ENCODE measurements around the gene POLR2B. TPM values are rescaled to one million over a fixed set of nuclear protein-coding genes. Genes with fewer than 3 reads are reported as not detected.

The POLR2B gene
- total and polyA plus RNA-seq, 2 of the 4 experiments (the other 2 are of a cell fraction) = 74.0 to 106 TPM

GRCh38 chr4:57064120-57064519, 85.4 kb downstream of the POLR2B start:
- H2BK20ac ChIP-seq (ENCODE audit: low read depth, low read length) = peak overlapping the region; percentile 57; the same call in 1 of the 2 replicates
- peak overlapping the region; percentile 45; the same call in 1 of the 3 replicates for H2BK15ac ChIP-seq (ENCODE audit: low read depth, low read length)
- H3K18ac ChIP-seq (ENCODE audit: low read depth, low read length) = peak overlapping the region; percentile 43; the same call in 1 of the 2 replicates
- H3K27ac ChIP-seq (ENCODE audit: insufficient read depth, low read length) = peak overlapping the region; percentile 79
- in situ Hi-C loops (cut with MboI; ENCODE audit: low sequenced_read_pairs) (no loop called here), intact Hi-C loops (cut with micrococcal nuclease) (no loop called here), dilution Hi-C loops (cut with HindIII; ENCODE audit: low sequenced_read_pairs, unreplicated experiment) (no loop called here)
- H3K79me1 ChIP-seq (ENCODE audit: low read depth in 1 of 2, low read length in 2 of 2) = peaks cover 3 to 71% of the 10 kb centered on the region in 2 experiments
- H3K4me3 ChIP-seq (ENCODE audit: insufficient read depth, low read depth, low read length) = no peak overlapping the region
- H4K91ac ChIP-seq (ENCODE audit: insufficient read depth, low read depth, low read length) = peak overlapping the region; percentile 83
- peak overlapping the region; percentile 77 for H2BK120ac ChIP-seq (ENCODE audit: low read depth, low read length)
- peak overlapping the region; percentile 35; the same call in 1 of the 2 replicates for H3K9ac ChIP-seq (ENCODE audit: low read depth, low read length)
- peak overlapping the region; percentile 70; the same call in 1 of the 2 replicates for H2AK5ac ChIP-seq (ENCODE audit: low read depth, low read length)
- no peak overlapping the region for H2AFZ ChIP-seq (replicated peaks; ENCODE audit: low read length, poor library complexity)
- H3K4ac ChIP-seq (ENCODE audit: low read depth, low read length) = peak overlapping the region; percentile 84
- no peak overlapping the region for H2AK9ac ChIP-seq (replicated peaks; ENCODE audit: low read depth, low read length, poor library complexity)
- H3K9me3 ChIP-seq (ENCODE audit: control insufficient read depth, insufficient read depth, low read length) = no peaks in the 10 kb centered on the region
- H3K27me3 ChIP-seq (ENCODE audit: control insufficient read depth, insufficient read depth, low read length) = no peaks in the 10 kb centered on the region
- no peak for TF ChIP-seq MAFK (IDR thresholded peaks at IDR 0.05; ENCODE audit: low read depth, low read length)
- TF ChIP-seq CTCF (conservative IDR thresholded peaks at IDR 0.05; ENCODE audit: low read depth, low read length) = no peak
- no peak for TF ChIP-seq NFE2L2 (IDR thresholded peaks at IDR 0.05; ENCODE audit: low read depth, low read length)
- no peak for TF ChIP-seq ELK1 (IDR thresholded peaks at IDR 0.05; ENCODE audit: borderline replicate concordance, low read depth, low read length)
- no peak for TF ChIP-seq RFX5 (IDR thresholded peaks at IDR 0.05; ENCODE audit: low read depth, low read length)
- no peak for TF ChIP-seq CEBPB (IDR thresholded peaks at IDR 0.05; ENCODE audit: low read depth, low read length)
- no peak for TF ChIP-seq CHD1 (IDR thresholded peaks at IDR 0.05; ENCODE audit: low read depth, low read length)
- TF ChIP-seq MXI1 (IDR thresholded peaks at IDR 0.05; ENCODE audit: borderline replicate concordance, low read depth, low read length) = no peak
- TF ChIP-seq USF2 (IDR thresholded peaks at IDR 0.05; ENCODE audit: low read depth, low read length) = no peak
- TF ChIP-seq BHLHE40 (IDR thresholded peaks at IDR 0.05; ENCODE audit: low read depth, low read length) = no peak
- no peak for TF ChIP-seq MAZ (IDR thresholded peaks at IDR 0.05; ENCODE audit: borderline replicate concordance, low read depth, low read length)
- no peak for TF ChIP-seq SMC3 (IDR thresholded peaks at IDR 0.05; ENCODE audit: low read depth, low read length)
- no peak for TF ChIP-seq FOS (IDR thresholded peaks at IDR 0.05; ENCODE audit: low read depth, low read length)
- TF ChIP-seq RCOR1 (IDR thresholded peaks at IDR 0.05; ENCODE audit: insufficient replicate concordance, low read length) = no peak
- TF ChIP-seq RAD21 (IDR thresholded peaks at IDR 0.05; ENCODE audit: low read length) = no peak
- TF ChIP-seq POLR2A (IDR thresholded peaks at IDR 0.05; ENCODE audit: low read depth, low read length) = no peak; the same call in 1 of the 2 replicates
- peaks cover 29% of the 10 kb centered on the region for H3K4me1 ChIP-seq (ENCODE audit: control insufficient read depth, insufficient read depth, low read length)
- peaks cover 20% of the 10 kb centered on the region for H3K9me1 ChIP-seq (ENCODE audit: insufficient read depth, low read length)
- no TSS peak for BruUV-seq (replicated peaks)
- H4K8ac ChIP-seq (ENCODE audit: low read depth in 2 of 2, low read length in 2 of 2) = peak overlapping the region; percentile 26 to 62; a peak in 2 of 4 replicates
- no peaks in the 10 kb centered on the region for H3K36me3 ChIP-seq (ENCODE audit: control insufficient read depth, insufficient read depth, low read length)
- WGBS, 2 experiments (ENCODE audit: extremely low coverage in 2 of 2, insufficient read length in 1 of 2) = no CpG with 5 or more reads among the region's 2 CpGs
- peak overlapping the region; percentile 81 for H2BK5ac ChIP-seq (ENCODE audit: low read depth, low read length, poor library complexity, severe bottlenecking)
- peak overlapping the region; percentile 79 for H3K14ac ChIP-seq (replicated peaks; ENCODE audit: low read depth, low read length)
- H3K4me2 ChIP-seq (ENCODE audit: low read depth, low read length) = no peak overlapping the region
- DNase-seq = no peak
- ATAC-seq (ENCODE audit: low read depth) = no peak
- 0 out of 2 replicates have a peak overlapping the region, but pooled peaks have one; percentile 22 for H3K56ac ChIP-seq (ENCODE audit: extremely low read depth, insufficient read depth, low read length)
- ChIA-PET CTCF (interaction anchor here (0.9 kb wide), 1 partner anchor 99 kb away, joined by 4 read pairs; no protein-coding TSS in a partner anchor), POLR2A (ENCODE audit: unreplicated experiment) (no interaction called here)
- H4K20me1 ChIP-seq (ENCODE audit: insufficient read depth, low read length) = peaks cover 6% of the 10 kb centered on the region
- peak overlapping the region; percentile 29; the same call in 1 of the 2 replicates for H3K23ac ChIP-seq (ENCODE audit: low read depth, low read length)
- peak overlapping the region; percentile 45 for H4K5ac ChIP-seq (ENCODE audit: low read depth, low read length)

Data from IMR-90 (cell line).